C4-2B (cell line): ENCODE results near the gene ABCD3.
"Not testable (repeated sequence)": the region's sequence is repeated elsewhere in the genome, so short reads cannot be mapped to it uniquely, and the experiment has no call there.

Experiments
- H3K27ac ChIP-seq: fragments of 450-650 bp; 2 replicates; pipeline ENCODE4 v1.5.1; 2017
- ZFX ChIP-seq: fragments of 450-650 bp; IDR thresholded peaks from 2 replicates; pipeline ENCODE4 v1.6.1; 2017
- TF ChIP-seq, protein P1 (sequence below): fragments of 450-650 bp; conservative IDR thresholded peaks from 2 replicates; pipeline ENCODE4 v1.5.1; 2017; ENCODE audit warnings: mild to moderate bottlenecking

The ABCD3 gene

DNA sequence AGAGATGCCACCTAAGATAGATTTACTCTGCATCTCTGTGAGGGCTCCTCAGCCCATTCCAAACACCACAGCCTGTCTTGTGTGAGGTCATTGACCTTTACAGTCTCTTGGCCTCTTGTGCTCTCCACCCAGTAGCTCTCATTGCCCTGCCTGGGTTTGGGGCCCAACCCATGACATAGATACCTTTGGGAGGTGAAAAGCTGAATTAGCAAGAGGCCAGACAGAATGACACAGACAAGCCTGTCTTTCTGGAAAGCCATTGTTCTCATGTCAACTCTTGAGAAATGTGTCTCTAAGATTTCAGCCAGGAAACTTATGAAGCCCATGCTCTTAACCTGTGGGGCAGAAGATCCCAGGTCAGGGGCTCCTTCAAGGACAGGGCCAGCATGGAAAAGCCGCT, 141.7 kb downstream of the ABCD3 start:
- no peak for TF ChIP-seq ZFX
- TF ChIP-seq, protein P1, sequence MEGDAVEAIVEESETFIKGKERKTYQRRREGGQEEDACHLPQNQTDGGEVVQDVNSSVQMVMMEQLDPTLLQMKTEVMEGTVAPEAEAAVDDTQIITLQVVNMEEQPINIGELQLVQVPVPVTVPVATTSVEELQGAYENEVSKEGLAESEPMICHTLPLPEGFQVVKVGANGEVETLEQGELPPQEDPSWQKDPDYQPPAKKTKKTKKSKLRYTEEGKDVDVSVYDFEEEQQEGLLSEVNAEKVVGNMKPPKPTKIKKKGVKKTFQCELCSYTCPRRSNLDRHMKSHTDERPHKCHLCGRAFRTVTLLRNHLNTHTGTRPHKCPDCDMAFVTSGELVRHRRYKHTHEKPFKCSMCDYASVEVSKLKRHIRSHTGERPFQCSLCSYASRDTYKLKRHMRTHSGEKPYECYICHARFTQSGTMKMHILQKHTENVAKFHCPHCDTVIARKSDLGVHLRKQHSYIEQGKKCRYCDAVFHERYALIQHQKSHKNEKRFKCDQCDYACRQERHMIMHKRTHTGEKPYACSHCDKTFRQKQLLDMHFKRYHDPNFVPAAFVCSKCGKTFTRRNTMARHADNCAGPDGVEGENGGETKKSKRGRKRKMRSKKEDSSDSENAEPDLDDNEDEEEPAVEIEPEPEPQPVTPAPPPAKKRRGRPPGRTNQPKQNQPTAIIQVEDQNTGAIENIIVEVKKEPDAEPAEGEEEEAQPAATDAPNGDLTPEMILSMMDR: no peak
- no peak overlapping the region for H3K27ac ChIP-seq

DNA sequence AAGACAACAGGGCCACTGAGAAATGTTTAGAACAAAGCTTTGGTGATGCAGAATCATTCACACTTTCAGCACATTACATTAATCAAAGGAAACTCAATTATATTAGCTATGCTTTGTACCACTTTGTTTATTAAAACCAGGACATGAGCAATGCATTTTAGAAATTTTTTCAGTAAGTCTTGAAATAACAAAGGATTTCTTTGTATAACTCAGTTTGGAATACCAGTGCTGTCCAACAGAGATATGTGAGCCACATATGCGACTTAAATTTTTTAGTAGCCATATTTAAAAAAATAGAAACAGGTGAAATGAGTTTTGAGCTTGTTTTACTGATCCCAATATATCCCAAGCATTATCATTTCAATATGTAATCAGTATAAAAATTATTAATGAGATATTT, 142.1 kb downstream of the ABCD3 start:
- H3K27ac ChIP-seq: no peak overlapping the region
- TF ChIP-seq, protein P1: no peak
- no peak for TF ChIP-seq ZFX

DNA sequence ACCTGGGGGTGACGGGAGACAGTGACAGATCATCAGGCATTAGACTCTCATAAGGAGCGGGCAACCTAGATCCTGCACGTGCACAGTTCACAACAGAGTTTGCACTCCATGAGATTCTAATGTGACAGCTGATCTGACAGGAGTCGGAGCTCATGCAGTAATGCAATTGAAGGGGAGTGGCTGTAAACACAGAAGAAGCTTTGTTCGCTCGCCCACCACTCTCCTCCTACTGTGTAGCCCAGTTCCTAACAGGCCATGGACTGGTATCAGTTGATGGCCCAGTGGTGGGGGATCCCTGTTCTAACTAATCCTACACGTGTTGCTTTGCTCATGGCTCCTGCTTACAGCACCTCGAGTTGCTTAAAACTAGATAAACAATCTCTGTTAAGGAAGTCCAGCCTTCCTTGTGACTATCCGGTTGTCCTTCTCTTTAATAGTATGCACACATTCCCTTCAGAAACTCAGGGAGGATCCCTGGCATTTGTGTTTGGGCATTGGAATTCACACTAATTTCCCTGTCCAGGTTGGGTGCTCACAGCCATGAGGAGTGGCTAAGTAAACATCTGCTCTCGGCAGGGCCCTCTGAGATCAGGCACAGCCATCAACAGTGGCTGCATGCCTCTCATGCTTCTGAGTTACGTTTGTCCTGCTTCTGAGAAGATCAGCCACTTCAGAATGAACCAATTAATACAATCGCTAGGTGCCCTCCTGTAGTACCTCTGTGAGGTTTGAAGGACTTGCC, 144.5 kb downstream of the ABCD3 start:
- no peak for TF ChIP-seq ZFX
- TF ChIP-seq, protein P1: no peak
- H3K27ac ChIP-seq: no peak overlapping the region

DNA sequence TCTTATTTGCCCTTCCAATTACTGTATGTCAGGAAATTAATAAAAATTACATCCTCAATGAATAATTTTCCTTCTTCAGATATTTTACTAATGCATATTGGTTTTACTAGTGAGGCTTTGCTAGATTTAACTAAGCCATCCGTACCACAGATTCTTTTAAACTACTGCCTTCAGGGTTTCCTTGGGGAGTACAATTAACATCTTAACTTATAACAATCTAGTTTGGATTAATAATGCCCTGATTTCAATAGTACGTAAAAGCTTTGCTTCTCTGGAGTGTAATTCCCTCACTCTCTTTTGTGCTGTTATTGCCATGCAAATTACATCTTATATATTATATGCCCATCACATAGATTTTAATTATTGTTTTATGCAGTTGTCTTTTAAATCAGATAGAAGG, 147.7 kb downstream of the ABCD3 start:
- TF ChIP-seq, protein P1: no peak
- no peak for TF ChIP-seq ZFX
- H3K27ac ChIP-seq: no peak overlapping the region

DNA sequence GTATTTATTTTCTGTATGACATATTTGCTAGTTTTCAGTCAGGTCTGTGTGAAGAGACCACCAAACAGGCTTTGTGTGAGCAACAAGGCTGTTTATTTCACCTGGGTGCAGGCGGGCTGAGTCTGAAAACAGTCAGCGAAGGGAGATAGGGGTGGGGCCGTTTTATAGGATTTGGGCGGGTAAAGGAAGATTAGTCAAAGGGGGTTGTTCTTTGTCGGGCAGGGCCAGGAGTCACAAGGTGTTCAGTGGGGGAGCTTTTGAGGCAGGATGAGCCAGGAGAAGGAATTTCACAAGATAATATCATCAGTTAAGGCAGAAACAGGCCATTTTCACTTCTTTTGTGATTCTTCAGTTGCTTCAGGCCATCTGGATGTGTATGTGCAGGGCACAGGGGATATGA, 148.2 kb downstream of the ABCD3 start:
- H3K27ac ChIP-seq: not testable (repeated sequence)

DNA sequence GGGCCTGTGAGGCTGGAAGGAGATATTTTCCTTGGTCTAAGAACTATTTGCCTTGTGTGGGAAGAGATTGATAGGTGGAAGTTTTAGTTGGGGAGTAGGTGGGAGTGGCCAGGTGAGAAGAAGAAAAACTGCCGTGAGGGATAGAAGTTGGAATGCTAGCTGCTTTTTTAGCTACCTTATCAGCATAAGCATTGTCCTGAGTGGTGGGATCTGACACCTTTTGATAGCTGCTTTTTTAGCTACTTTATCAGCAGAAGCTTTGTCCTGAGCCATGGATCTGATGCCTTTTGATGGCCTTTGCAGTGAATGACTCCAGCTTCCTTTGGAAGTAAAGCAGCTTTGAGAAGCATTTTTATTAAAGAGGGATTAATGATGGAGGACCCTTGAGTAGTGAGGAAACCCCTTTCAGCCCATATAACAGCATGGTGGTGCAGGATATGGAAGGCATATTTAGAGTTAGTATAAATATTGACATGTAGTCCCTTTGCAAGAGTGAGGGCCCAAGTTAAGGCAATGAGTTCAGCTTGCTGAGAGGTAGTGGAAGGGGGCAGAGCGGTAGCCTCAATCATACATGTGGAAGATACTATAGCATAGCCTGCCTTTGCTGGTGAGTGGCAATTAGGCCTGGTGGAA, 149.9 kb downstream of the ABCD3 start:
- H3K27ac ChIP-seq: not testable (repeated sequence)
